IMR-90 (cell line): ENCODE measurements around the gene KCNG4. TPM values are rescaled to one million over a fixed set of nuclear protein-coding genes. Genes with fewer than 3 reads are reported as not detected.

Source experiments
- ATAC-seq: fragments of 200-7000 bp; cut with Tn5 transposase; 2 replicates; pipeline ENCODE4 v1.9.1; 2020; ENCODE audit warnings: low read depth, mild to moderate bottlenecking, moderate library complexity
- BruUV-seq: library from RNA; stranded (reverse); fragments of 400-500 nt; replicated peaks from 2 replicates; lab custom pipeline; 2021; lab: Mats Ljungman, UMichigan
- CTCF ChIA-PET: fragments of 300-600 bp; formaldehyde crosslinking; extraction: SDS; loops from one replicate; lab custom pipeline; 2021; ENCODE audit warnings: antibody characterized with exemption; lab: Yijun Ruan, JAX
- POLR2A ChIA-PET: fragments of 300-600 bp; sonication (Branson Sonifier 250); formaldehyde crosslinking; loops from one replicate; lab custom pipeline; 2022; ENCODE audit warnings: antibody characterized with exemption; ENCODE audit not compliant: unreplicated experiment; lab: Charles Lee
- DNase-seq: peaks from one replicate; pipeline ENCODE4 v3.0.0; 2013
- H2AFZ ChIP-seq: replicated peaks from 2 replicates; pipeline ENCODE3; 2013; ENCODE audit warnings: low read length, mild to moderate bottlenecking; ENCODE audit not compliant: poor library complexity
- H2AK5ac ChIP-seq: 2 replicates; pipeline ENCODE4 v1.6.1; 2013; ENCODE audit warnings: low read depth, low read length, inconsistent platforms
- H2AK9ac ChIP-seq: replicated peaks from 2 replicates; pipeline ENCODE3; 2013; ENCODE audit warnings: mild to moderate bottlenecking, low read depth, low read length, moderate library complexity; ENCODE audit not compliant: poor library complexity
- H2BK120ac ChIP-seq: 2 replicates; pipeline ENCODE4 v1.6.1; 2013; ENCODE audit warnings: low read depth, low read length, inconsistent platforms
- H2BK15ac ChIP-seq: 3 replicates; pipeline ENCODE4 v1.6.1; 2013; ENCODE audit warnings: low read depth, low read length, inconsistent platforms
- H2BK20ac ChIP-seq: 2 replicates; pipeline ENCODE4 v1.6.1; 2013; ENCODE audit warnings: low read depth, mild to moderate bottlenecking, inconsistent platforms, low read length, moderate library complexity
- H2BK5ac ChIP-seq: 2 replicates; pipeline ENCODE4 v1.6.1; 2013; ENCODE audit warnings: mild to moderate bottlenecking, low read depth, low read length, inconsistent platforms; ENCODE audit not compliant: poor library complexity, severe bottlenecking
- H3K14ac ChIP-seq: replicated peaks from 2 replicates; pipeline ENCODE4 v1.6.1; 2013; ENCODE audit warnings: low read depth, low read length, inconsistent platforms
- H3K18ac ChIP-seq: 2 replicates; pipeline ENCODE4 v1.6.1; 2013; ENCODE audit warnings: low read depth, low read length, control low read depth
- H3K23ac ChIP-seq: 2 replicates; pipeline ENCODE4 v1.6.1; 2013; ENCODE audit warnings: low read depth, low read length, inconsistent platforms
- H3K27ac ChIP-seq: 2 replicates; pipeline ENCODE4 v1.5.1; 2013; ENCODE audit warnings: mild to moderate bottlenecking, control low read depth, low read length; ENCODE audit not compliant: insufficient read depth
- H3K27me3 ChIP-seq: 2 replicates; pipeline ENCODE4 v1.6.1; 2013; ENCODE audit warnings: low read length; ENCODE audit not compliant: control insufficient read depth, insufficient read depth
- H3K36me3 ChIP-seq: 2 replicates; pipeline ENCODE4 v1.6.1; 2013; ENCODE audit warnings: low read length, mixed read lengths; ENCODE audit not compliant: control insufficient read depth, insufficient read depth
- H3K4ac ChIP-seq: 2 replicates; pipeline ENCODE4 v1.6.1; 2013; ENCODE audit warnings: low read depth, low read length, inconsistent platforms
- H3K4me1 ChIP-seq: 2 replicates; pipeline ENCODE4 v1.6.1; 2013; ENCODE audit warnings: low read length, mixed read lengths; ENCODE audit not compliant: control insufficient read depth, insufficient read depth
- H3K4me2 ChIP-seq: 2 replicates; pipeline ENCODE4 v1.6.1; 2013; ENCODE audit warnings: low read depth, mild to moderate bottlenecking, control low read depth, low read length, moderate library complexity
- H3K4me3 ChIP-seq: 2 replicates; pipeline ENCODE4 v1.5.1; 2013; ENCODE audit warnings: low read depth, mild to moderate bottlenecking, control low read depth, low read length, moderate library complexity; ENCODE audit not compliant: insufficient read depth
- H3K56ac ChIP-seq: 2 replicates; pipeline ENCODE4 v1.6.1; 2013; ENCODE audit warnings: low read length, inconsistent platforms; ENCODE audit not compliant: insufficient read depth; ENCODE audit errors: extremely low read depth
- H3K79me1 ChIP-seq, 2 experiments: 2 replicates each; pipeline ENCODE4 v1.6.1; 2013; ENCODE audit warnings: low read length in 2 of 2, inconsistent platforms in 1 of 2, low read depth in 1 of 2
- H3K9ac ChIP-seq: 2 replicates; pipeline ENCODE4 v1.6.1; 2013; ENCODE audit warnings: low read depth, low read length, control low read depth
- H3K9me1 ChIP-seq: 2 replicates; pipeline ENCODE4 v1.6.1; 2013; ENCODE audit warnings: low read length, inconsistent platforms; ENCODE audit not compliant: insufficient read depth
- H3K9me3 ChIP-seq: 2 replicates; pipeline ENCODE4 v1.6.1; 2013; ENCODE audit warnings: low read length; ENCODE audit not compliant: control insufficient read depth, insufficient read depth
- H4K20me1 ChIP-seq: 2 replicates; pipeline ENCODE4 v1.6.1; 2013; ENCODE audit warnings: low read length, inconsistent platforms; ENCODE audit not compliant: insufficient read depth
- H4K5ac ChIP-seq: 2 replicates; pipeline ENCODE4 v1.6.1; 2013; ENCODE audit warnings: mild to moderate bottlenecking, low read depth, low read length, control low read depth
- H4K8ac ChIP-seq, 2 experiments: 2 replicates each; pipeline ENCODE4 v1.6.1; 2013; ENCODE audit warnings: low read depth in 2 of 2, low read length in 2 of 2, control low read depth in 1 of 2, inconsistent platforms in 1 of 2
- H4K91ac ChIP-seq: 2 replicates; pipeline ENCODE4 v1.6.1; 2013; ENCODE audit warnings: low read depth, low read length, inconsistent platforms; ENCODE audit not compliant: insufficient read depth
- BHLHE40 ChIP-seq: fragments of 150-350 bp; IDR thresholded peaks from 2 replicates; pipeline ENCODE4 v1.6.1; 2016; ENCODE audit warnings: mild to moderate bottlenecking, low read depth, low read length
- CEBPB ChIP-seq: IDR thresholded peaks from 2 replicates; pipeline ENCODE4 v1.6.1; 2012; ENCODE audit warnings: low read depth, low read length, improper control_type of control experiment
- CHD1 ChIP-seq: IDR thresholded peaks from 2 replicates; pipeline ENCODE4 v1.6.1; 2012; ENCODE audit warnings: low read depth, low read length, improper control_type of control experiment
- FOS ChIP-seq: fragments of 150-350 bp; IDR thresholded peaks from 2 replicates; pipeline ENCODE4 v1.6.1; 2016; ENCODE audit warnings: low read depth, low read length
- MAFK ChIP-seq: IDR thresholded peaks from 2 replicates; pipeline ENCODE4 v1.6.1; 2012; ENCODE audit warnings: low read depth, low read length, improper control_type of control experiment
- MAZ ChIP-seq: IDR thresholded peaks from 2 replicates; pipeline ENCODE4 v1.6.1; 2012; ENCODE audit warnings: low read depth, mild to moderate bottlenecking, low read length, improper control_type of control experiment, moderate library complexity, borderline replicate concordance
- MXI1 ChIP-seq: IDR thresholded peaks from 2 replicates; pipeline ENCODE4 v1.6.1; 2012; ENCODE audit warnings: low read depth, mild to moderate bottlenecking, low read length, moderate library complexity, borderline replicate concordance
- NFE2L2 ChIP-seq: fragments of 150-350 bp; IDR thresholded peaks from 2 replicates; pipeline ENCODE4 v1.6.1; 2016; ENCODE audit warnings: low read depth, mild to moderate bottlenecking, low read length
- POLR2A ChIP-seq: IDR thresholded peaks from 2 replicates; pipeline ENCODE4 v1.6.1; 2012; ENCODE audit warnings: mild to moderate bottlenecking, low read depth, low read length
- RAD21 ChIP-seq: IDR thresholded peaks from 2 replicates; pipeline ENCODE4 v1.6.1; 2012; ENCODE audit warnings: low read length, improper control_type of control experiment
- RCOR1 ChIP-seq: IDR thresholded peaks from 2 replicates; pipeline ENCODE4 v1.6.1; 2012; ENCODE audit warnings: mild to moderate bottlenecking, low read length, improper control_type of control experiment; ENCODE audit not compliant: insufficient replicate concordance
- RFX5 ChIP-seq: IDR thresholded peaks from 2 replicates; pipeline ENCODE4 v1.8.0; 2012; ENCODE audit warnings: low read depth, mild to moderate bottlenecking, low read length, moderate library complexity
- SMC3 ChIP-seq: fragments of 150-350 bp; IDR thresholded peaks from 2 replicates; pipeline ENCODE4 v1.6.1; 2016; ENCODE audit warnings: low read depth, mild to moderate bottlenecking, antibody characterized with exemption, low read length, moderate library complexity
- USF2 ChIP-seq: fragments of 150-350 bp; IDR thresholded peaks from 2 replicates; pipeline ENCODE4 v1.6.1; 2017; ENCODE audit warnings: mild to moderate bottlenecking, antibody characterized with exemption, low read length, low read depth
- WGBS, 2 experiments: methylation state at CpG; one replicate each; pipeline versions ENCODE4 v1.1.5 to v1.1.7; 2013; ENCODE audit warnings: missing lambda C conversion rate in 2 of 2; ENCODE audit not compliant: insufficient read length in 1 of 2; ENCODE audit errors: extremely low coverage in 2 of 2; 5-methylcytosine and 5-hydroxymethylcytosine counted together
- dilution Hi-C: fragments of 300-500 bp; cut with HindIII; formaldehyde crosslinking; loops from one replicate; pipeline ENCODE4 v1.14.3; 2018; ENCODE audit warnings: low sequenced_read_pairs; ENCODE audit not compliant: unreplicated experiment
- in situ Hi-C: fragments of 300-500 bp; cut with MboI; formaldehyde crosslinking; loops from 3 replicates; pipeline ENCODE4 v1.14.3; 2019; ENCODE audit warnings: low sequenced_read_pairs, inconsistent platforms, mixed read lengths
- intact Hi-C: fragments of 100-400 bp; cut with micrococcal nuclease; formaldehyde crosslinking; loops from 2 replicates; pipeline ENCODE4 v1.10.0; 2022
- polyA plus RNA-seq, 3 experiments: library from polyadenylated mRNA; depleted of rRNA; stranded (reverse); fragments of >200 nt; gene quantifications; 2 replicates each; pipeline ENCODE4 v1.2.3, GENCODE V29; 2012; ENCODE audit warnings: low replicate concordance in 1 of 3
- total RNA-seq: library from RNA; depleted of rRNA; stranded (reverse); fragments of >200 nt; gene quantifications from 2 replicates; pipeline ENCODE4 v1.2.3, GENCODE V29; 2012
- TF ChIP-seq, protein P1 (sequence below): conservative IDR thresholded peaks from 2 replicates; pipeline ENCODE4 v1.5.1; 2012; ENCODE audit warnings: mild to moderate bottlenecking, low read depth, low read length, improper control_type of control experiment
- TF ChIP-seq, protein P2 (sequence below): fragments of 150-350 bp; IDR thresholded peaks from 2 replicates; pipeline ENCODE4 v1.6.1; 2016; ENCODE audit warnings: low read depth, mild to moderate bottlenecking, low read length, moderate library complexity, borderline replicate concordance

KCNG4 gene
- total and polyA plus RNA-seq, 2 of the 4 experiments (the other 2 are of a cell fraction) = not detected

GRCh38 chr16:84212631-84213030 is 27.2 kb downstream of the KCNG4 start:
- WGBS, 2 experiments = 71% methylated on average over 1 of the region's 4 CpGs; no CpG with 5 or more reads in 1 of the 2 experiments
- intact Hi-C loops = no loop called here
- no peak overlapping the region for H2BK15ac ChIP-seq
- no peaks in the 10 kb centered on the region for H4K20me1 ChIP-seq
- no peak for TF ChIP-seq RFX5
- no peak for TF ChIP-seq MXI1
- TF ChIP-seq MAZ = no peak
- no peak for TF ChIP-seq MAFK
- no peak for TF ChIP-seq SMC3
- TF ChIP-seq BHLHE40 = no peak
- TF ChIP-seq USF2 = no peak
- TF ChIP-seq, protein P1, sequence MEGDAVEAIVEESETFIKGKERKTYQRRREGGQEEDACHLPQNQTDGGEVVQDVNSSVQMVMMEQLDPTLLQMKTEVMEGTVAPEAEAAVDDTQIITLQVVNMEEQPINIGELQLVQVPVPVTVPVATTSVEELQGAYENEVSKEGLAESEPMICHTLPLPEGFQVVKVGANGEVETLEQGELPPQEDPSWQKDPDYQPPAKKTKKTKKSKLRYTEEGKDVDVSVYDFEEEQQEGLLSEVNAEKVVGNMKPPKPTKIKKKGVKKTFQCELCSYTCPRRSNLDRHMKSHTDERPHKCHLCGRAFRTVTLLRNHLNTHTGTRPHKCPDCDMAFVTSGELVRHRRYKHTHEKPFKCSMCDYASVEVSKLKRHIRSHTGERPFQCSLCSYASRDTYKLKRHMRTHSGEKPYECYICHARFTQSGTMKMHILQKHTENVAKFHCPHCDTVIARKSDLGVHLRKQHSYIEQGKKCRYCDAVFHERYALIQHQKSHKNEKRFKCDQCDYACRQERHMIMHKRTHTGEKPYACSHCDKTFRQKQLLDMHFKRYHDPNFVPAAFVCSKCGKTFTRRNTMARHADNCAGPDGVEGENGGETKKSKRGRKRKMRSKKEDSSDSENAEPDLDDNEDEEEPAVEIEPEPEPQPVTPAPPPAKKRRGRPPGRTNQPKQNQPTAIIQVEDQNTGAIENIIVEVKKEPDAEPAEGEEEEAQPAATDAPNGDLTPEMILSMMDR = no peak
- no peak for TF ChIP-seq NFE2L2
- TF ChIP-seq CHD1 = no peak
- TF ChIP-seq RCOR1 = no peak
- TF ChIP-seq FOS = no peak
- no peak for TF ChIP-seq POLR2A
- TF ChIP-seq RAD21 = no peak
- TF ChIP-seq CEBPB = no peak
- TF ChIP-seq, protein P2, sequence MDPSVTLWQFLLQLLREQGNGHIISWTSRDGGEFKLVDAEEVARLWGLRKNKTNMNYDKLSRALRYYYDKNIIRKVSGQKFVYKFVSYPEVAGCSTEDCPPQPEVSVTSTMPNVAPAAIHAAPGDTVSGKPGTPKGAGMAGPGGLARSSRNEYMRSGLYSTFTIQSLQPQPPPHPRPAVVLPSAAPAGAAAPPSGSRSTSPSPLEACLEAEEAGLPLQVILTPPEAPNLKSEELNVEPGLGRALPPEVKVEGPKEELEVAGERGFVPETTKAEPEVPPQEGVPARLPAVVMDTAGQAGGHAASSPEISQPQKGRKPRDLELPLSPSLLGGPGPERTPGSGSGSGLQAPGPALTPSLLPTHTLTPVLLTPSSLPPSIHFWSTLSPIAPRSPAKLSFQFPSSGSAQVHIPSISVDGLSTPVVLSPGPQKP = no peak
- no peak overlapping the region for H3K27ac ChIP-seq
- no peak overlapping the region for H2BK120ac ChIP-seq
- no peak overlapping the region for H3K4ac ChIP-seq
- no peak overlapping the region for H2AFZ ChIP-seq
- H3K4me1 ChIP-seq = no peaks in the 10 kb centered on the region
- no peak overlapping the region for H3K18ac ChIP-seq
- POLR2A ChIA-PET = no interaction called here
- H4K91ac ChIP-seq = no peak overlapping the region
- 0 out of 2 replicates have a peak, but pooled peaks cover 2% of the 10 kb centered on the region for H3K9me1 ChIP-seq
- H2BK20ac ChIP-seq = no peak overlapping the region
- CTCF ChIA-PET = no interaction called here
- dilution Hi-C loops = no loop called here
- no peak overlapping the region for H3K56ac ChIP-seq
- H2BK5ac ChIP-seq = no peak overlapping the region
- H3K14ac ChIP-seq = no peak overlapping the region
- no peak for ATAC-seq
- H3K36me3 ChIP-seq = no peaks in the 10 kb centered on the region
- no peak overlapping the region for H2AK5ac ChIP-seq
- H3K79me1 ChIP-seq = no peaks in the 10 kb centered on the region
- H2AK9ac ChIP-seq = no peak overlapping the region
- no peak for DNase-seq
- H4K8ac ChIP-seq = no peak overlapping the region
- no peak overlapping the region for H3K4me3 ChIP-seq
- H3K4me2 ChIP-seq = no peak overlapping the region
- in situ Hi-C loops = no loop called here
- peaks cover 37% of the 10 kb centered on the region for H3K27me3 ChIP-seq
- H3K23ac ChIP-seq = no peak overlapping the region
- H4K5ac ChIP-seq = no peak overlapping the region
- no peak overlapping the region for H3K9ac ChIP-seq
- peaks cover 2% of the 10 kb centered on the region; the same call in 1 of the 2 replicates for H3K9me3 ChIP-seq
- BruUV-seq = no TSS peak
